ENCODE results near the gene PAXX. TPM values are rescaled to one million over a fixed set of nuclear protein-coding genes. Genes with fewer than 3 reads are reported as not detected.
"Not testable (repeated sequence)": the region's sequence is repeated elsewhere in the genome, so short reads cannot be mapped to it uniquely, and the experiment has no call there.

The PAXX gene
- total RNA-seq, 1 donor from 2014 or later, result 53.1 TPM

- H3K4me1 ChIP-seq, result peaks cover 22% of the 10 kb centered on the region
- no peaks in the 10 kb centered on the region for H3K27me3 ChIP-seq
- no peaks in the 10 kb centered on the region for H3K9me3 ChIP-seq
- DNase-seq (no peak), ATAC-seq (no peak)
- TF ChIP-seq CTCF (IDR thresholded peaks at IDR 0.05), result no peak
- no peak overlapping the region for H3K4me3 ChIP-seq
- H3K27ac ChIP-seq, result no peak overlapping the region
- intact Hi-C loops (cut with DNase I), result no loop called here
- no peaks in the 10 kb centered on the region for H3K36me3 ChIP-seq
Observed at GRCh38 chr9:137002646-137003041, 10.4 kb downstream of the PAXX start.

- H3K4me3 ChIP-seq, DNase-seq, ATAC-seq: not testable (repeated sequence)
Observed at GRCh38 chr9:137004285-137004684, 12.1 kb downstream of the PAXX start.

GRCh38 chr9:137006116-137007003 lies 14.1 kb downstream of the PAXX start:
- intact Hi-C loops (cut with DNase I), result no loop called here
- no peaks in the 10 kb centered on the region for H3K36me3 ChIP-seq
- H3K27ac ChIP-seq, result no peak overlapping the region
- DNase-seq (no peak), ATAC-seq (peak; percentile 3)
- H3K4me1 ChIP-seq, result peaks cover 5% of the 10 kb centered on the region
- H3K27me3 ChIP-seq, result no peaks in the 10 kb centered on the region
- no peak overlapping the region for H3K4me3 ChIP-seq
- no peaks in the 10 kb centered on the region for H3K9me3 ChIP-seq
- TF ChIP-seq CTCF (IDR thresholded peaks at IDR 0.05), result no peak

More at GRCh38 chr9:137004285-137004684, 12.1 kb downstream of the PAXX start:
- H3K27me3 ChIP-seq; H3K9me3 ChIP-seq; H3K27ac ChIP-seq; H3K36me3 ChIP-seq; intact Hi-C loops (cut with DNase I): not testable (repeated sequence)
- peaks cover 17% of the 10 kb centered on the region for H3K4me1 ChIP-seq
- TF ChIP-seq CTCF (IDR thresholded peaks at IDR 0.05), result peak; percentile 53

GRCh38 chr9:137007108-137007815 lies 15.0 kb downstream of the PAXX start:
- Histone ChIP-seq H3K4me3 (no peak overlapping the region), H3K4me1 (peaks cover 5% of the 10 kb centered on the region), H3K36me3 (no peaks in the 10 kb centered on the region), H3K9me3 (no peaks in the 10 kb centered on the region), H3K27me3 (no peaks in the 10 kb centered on the region), H3K27ac (no peak overlapping the region)
- DNase-seq (no peak), ATAC-seq (peak; percentile 13)
- no peak for TF ChIP-seq CTCF (IDR thresholded peaks at IDR 0.05)
- intact Hi-C loops (cut with DNase I), result no loop called here

- ATAC-seq, result no peak
- Histone ChIP-seq H3K9me3 (no peaks in the 10 kb centered on the region), H3K4me1 (peaks cover 5% of the 10 kb centered on the region), H3K36me3 (no peaks in the 10 kb centered on the region), H3K27me3 (no peaks in the 10 kb centered on the region), H3K27ac (no peak overlapping the region), H3K4me3 (no peak overlapping the region)
- DNase-seq, result no peak
- intact Hi-C loops (cut with DNase I), result no loop called here
- TF ChIP-seq CTCF (IDR thresholded peaks at IDR 0.05), result no peak
Observed at GRCh38 chr9:137007816-137008270, 15.6 kb downstream of the PAXX start.
